Stomach (tissue), 4 donors: ENCODE measurements around the gene KLHL2.
"Not testable (repeated sequence)": the region's sequence is repeated elsewhere in the genome, so short reads cannot be mapped to it uniquely, and the experiment has no call there.

Experiments
- POLR2A ChIP-seq, 4 donors: fragments of 450-650 bp; IDR thresholded peaks; one replicate each; pipeline ENCODE4 v1.6.1; 2016; ENCODE audit warnings: antibody characterized with exemption in 4 of 4, control low read depth in 2 of 4, mild to moderate bottlenecking in 1 of 4, moderate library complexity in 1 of 4
- POLR2AphosphoS5 ChIP-seq, 3 donors: sonication (generic); formaldehyde crosslinking; IDR thresholded peaks; one replicate each; pipeline ENCODE4 v1.6.1; 2016; ENCODE audit warnings: antibody characterized with exemption in 3 of 3
- TF ChIP-seq, protein P1 (sequence below), 7 experiments: fragments of 450-650 bp in 4 of 7; fragments of 200-600 bp in 3 of 7; sonication (generic) in 3 of 7; IDR thresholded peaks; one replicate each; pipeline ENCODE4 v1.5.1; 2016 to 2019; ENCODE audit warnings: antibody characterized with exemption in 7 of 7, control low read depth in 2 of 7, mild to moderate bottlenecking in 1 of 7

GRCh38 chr4:165215761-165216487 is 8.6 kb downstream of the KLHL2 start:
- not testable (repeated sequence) for TF ChIP-seq POLR2AphosphoS5, POLR2A (IDR thresholded peaks at IDR 0.05)
- TF ChIP-seq, protein P1, sequence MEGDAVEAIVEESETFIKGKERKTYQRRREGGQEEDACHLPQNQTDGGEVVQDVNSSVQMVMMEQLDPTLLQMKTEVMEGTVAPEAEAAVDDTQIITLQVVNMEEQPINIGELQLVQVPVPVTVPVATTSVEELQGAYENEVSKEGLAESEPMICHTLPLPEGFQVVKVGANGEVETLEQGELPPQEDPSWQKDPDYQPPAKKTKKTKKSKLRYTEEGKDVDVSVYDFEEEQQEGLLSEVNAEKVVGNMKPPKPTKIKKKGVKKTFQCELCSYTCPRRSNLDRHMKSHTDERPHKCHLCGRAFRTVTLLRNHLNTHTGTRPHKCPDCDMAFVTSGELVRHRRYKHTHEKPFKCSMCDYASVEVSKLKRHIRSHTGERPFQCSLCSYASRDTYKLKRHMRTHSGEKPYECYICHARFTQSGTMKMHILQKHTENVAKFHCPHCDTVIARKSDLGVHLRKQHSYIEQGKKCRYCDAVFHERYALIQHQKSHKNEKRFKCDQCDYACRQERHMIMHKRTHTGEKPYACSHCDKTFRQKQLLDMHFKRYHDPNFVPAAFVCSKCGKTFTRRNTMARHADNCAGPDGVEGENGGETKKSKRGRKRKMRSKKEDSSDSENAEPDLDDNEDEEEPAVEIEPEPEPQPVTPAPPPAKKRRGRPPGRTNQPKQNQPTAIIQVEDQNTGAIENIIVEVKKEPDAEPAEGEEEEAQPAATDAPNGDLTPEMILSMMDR (IDR thresholded peaks at IDR 0.05): not testable (repeated sequence)
